B cell (primary cell): Measurements from ENCODE around the gene HIP1. TPM values are rescaled to one million over a fixed set of nuclear protein-coding genes. Genes with fewer than 3 reads are reported as not detected.
"Not testable (repeated sequence)": the region's sequence is repeated elsewhere in the genome, so short reads cannot be mapped to it uniquely, and the experiment has no call there.

Experiments used
- ATAC-seq: fragments of 200-7000 bp; cut with Tn5 transposase; one replicate; pipeline ENCODE4 v1.10.0; 2021; ENCODE audit warnings: low read depth, mild to moderate bottlenecking, moderate number of reproducible peaks, moderate library complexity
- CTCF ChIA-PET: fragments of 350-600 bp; sonication (Branson Sonifier 250); formaldehyde crosslinking; loops from one replicate; lab custom pipeline; 2021; ENCODE audit warnings: antibody characterized with exemption, inconsistent platforms; lab: Charles Lee
- POLR2A ChIA-PET: fragments of 350-600 bp; sonication (Branson Sonifier 250); formaldehyde crosslinking; loops from one replicate; lab custom pipeline; 2021; ENCODE audit warnings: antibody characterized with exemption; lab: Charles Lee
- DNase-seq: peaks from one replicate; pipeline ENCODE4 v3.0.0; 2013
- H2AFZ ChIP-seq: 2 replicates; pipeline ENCODE4 v1.6.1; 2012; ENCODE audit warnings: mild to moderate bottlenecking, low read depth, low read length; ENCODE audit not compliant: insufficient read depth, poor library complexity, severe bottlenecking
- H3K27ac ChIP-seq, 2 donors: 1 replicate in 1 of 2; 2 replicates in 1 of 2; pipeline ENCODE4 v1.5.1; 2012 to 2013; ENCODE audit warnings: low read length in 2 of 2, mild to moderate bottlenecking in 2 of 2, moderate library complexity in 1 of 2
- H3K27me3 ChIP-seq, 4 experiments: fragments of 200-600 bp in 1 of 4; sonication (generic) in 1 of 4; replicated peaks in 1 of 4; 1 replicate in 2 of 4; 2 replicates in 2 of 4; pipeline versions ENCODE4 v1.6.1 to v1.7.0; 2013 to 2016; ENCODE audit warnings: low read length in 3 of 4, mild to moderate bottlenecking in 2 of 4, mixed read lengths in 1 of 4, moderate library complexity in 1 of 4; ENCODE audit not compliant: insufficient read depth in 4 of 4, control insufficient read depth in 3 of 4; ENCODE audit errors: control extremely low read depth in 1 of 4
- H3K36me3 ChIP-seq, 2 experiments: replicated peaks in 1 of 2; 1 replicate in 1 of 2; 2 replicates in 1 of 2; pipeline versions ENCODE4 v1.6.1 to v1.7.1; 2013; ENCODE audit warnings: low read length in 1 of 2; ENCODE audit not compliant: insufficient read depth in 2 of 2, control insufficient read depth in 1 of 2; ENCODE audit errors: control extremely low read depth in 1 of 2, extremely low read depth in 1 of 2
- H3K4me1 ChIP-seq, 2 donors: fragments of 200-600 bp in 1 of 2; sonication (generic) in 1 of 2; 1 replicate in 1 of 2; 2 replicates in 1 of 2; pipeline versions ENCODE4 v1.5.1 to v1.6.1; 2013 to 2017; ENCODE audit warnings: low read length in 2 of 2; ENCODE audit not compliant: control insufficient read depth in 2 of 2, insufficient read depth in 2 of 2
- H3K4me2 ChIP-seq: replicated peaks from 2 replicates; pipeline ENCODE3; 2012; ENCODE audit warnings: mild to moderate bottlenecking, low read depth, low read length; ENCODE audit not compliant: poor library complexity, severe bottlenecking
- H3K4me3 ChIP-seq, 5 experiments: fragments of 200-600 bp in 1 of 5; sonication (generic) in 1 of 5; 1 replicate in 3 of 5; 2 replicates in 2 of 5; pipeline versions ENCODE4 v1.5.1 to v1.7.0; 2011 to 2016; ENCODE audit warnings: low read length in 4 of 5, mild to moderate bottlenecking in 4 of 5, low read depth in 2 of 5, control low read depth in 1 of 5, moderate library complexity in 1 of 5; ENCODE audit not compliant: insufficient read depth in 1 of 5; ENCODE audit errors: control extremely low read depth in 1 of 5, extremely low read depth in 1 of 5
- H3K79me2 ChIP-seq: fragments of 200-600 bp; sonication (generic); one replicate; pipeline ENCODE4 v1.6.0; 2016; ENCODE audit warnings: low read length; ENCODE audit not compliant: control insufficient read depth, insufficient read depth
- H3K9ac ChIP-seq: fragments of 200-600 bp; sonication (generic); 2 replicates; pipeline ENCODE4 v1.6.1; 2017; ENCODE audit warnings: mild to moderate bottlenecking, low read length, moderate library complexity
- H3K9me3 ChIP-seq, 3 donors: one replicate each; pipeline versions ENCODE4 v1.6.1 to v1.7.1; 2013; ENCODE audit warnings: low read length in 2 of 3; ENCODE audit not compliant: control insufficient read depth in 2 of 3, insufficient read depth in 1 of 3; ENCODE audit errors: control extremely low read depth in 1 of 3
- H4K20me1 ChIP-seq: 2 replicates; pipeline ENCODE4 v1.6.0; 2012; ENCODE audit warnings: mild to moderate bottlenecking, low read length; ENCODE audit not compliant: insufficient read depth, control insufficient read depth, poor library complexity, severe bottlenecking
- H3K27ac Mint-ChIP-seq: one replicate; pipeline ENCODE4 v1.8.0; 2021; ENCODE audit warnings: mixed read lengths
- H3K27me3 Mint-ChIP-seq: one replicate; pipeline ENCODE4 v1.8.0; 2021; ENCODE audit warnings: mixed read lengths
- H3K4me1 Mint-ChIP-seq: one replicate; pipeline ENCODE4 v1.8.0; 2021; ENCODE audit warnings: mixed read lengths
- H3K4me3 Mint-ChIP-seq: one replicate; pipeline ENCODE4 v1.8.0; 2021; ENCODE audit warnings: mixed read lengths
- H3K9me3 Mint-ChIP-seq: one replicate; pipeline ENCODE4 v1.8.0; 2022; ENCODE audit warnings: mixed read lengths; ENCODE audit not compliant: insufficient read depth
- WGBS: methylation state at CpG from one replicate; pipeline ENCODE4 v1.1.5; 2013; ENCODE audit warnings: missing lambda C conversion rate; ENCODE audit not compliant: insufficient coverage; 5-methylcytosine and 5-hydroxymethylcytosine counted together
- intact Hi-C: fragments of 100-400 bp; cut with micrococcal nuclease; formaldehyde crosslinking; loops from one replicate; pipeline ENCODE4 v1.10.0; 2022
- polyA plus RNA-seq: library from polyadenylated mRNA; depleted of rRNA; stranded (reverse); fragments of >200 nt; gene quantifications from 2 replicates; pipeline ENCODE4 v1.2.3, GENCODE V29; 2012
- total RNA-seq, 2 donors: library from RNA; stranded (reverse); fragments of 120-200 nt in 1 of 2; gene quantifications; 1 replicate in 1 of 2; 2 replicates in 1 of 2; pipeline versions ENCODE4 v1.2.3 to v1.2.4, GENCODE V29; 2013 to 2022

The HIP1 gene
- total and polyA plus RNA-seq, 2 donors (not counting 1 experiment from before 2014, with no cell fraction given) = 6.5 to 16.7 TPM

DNA sequence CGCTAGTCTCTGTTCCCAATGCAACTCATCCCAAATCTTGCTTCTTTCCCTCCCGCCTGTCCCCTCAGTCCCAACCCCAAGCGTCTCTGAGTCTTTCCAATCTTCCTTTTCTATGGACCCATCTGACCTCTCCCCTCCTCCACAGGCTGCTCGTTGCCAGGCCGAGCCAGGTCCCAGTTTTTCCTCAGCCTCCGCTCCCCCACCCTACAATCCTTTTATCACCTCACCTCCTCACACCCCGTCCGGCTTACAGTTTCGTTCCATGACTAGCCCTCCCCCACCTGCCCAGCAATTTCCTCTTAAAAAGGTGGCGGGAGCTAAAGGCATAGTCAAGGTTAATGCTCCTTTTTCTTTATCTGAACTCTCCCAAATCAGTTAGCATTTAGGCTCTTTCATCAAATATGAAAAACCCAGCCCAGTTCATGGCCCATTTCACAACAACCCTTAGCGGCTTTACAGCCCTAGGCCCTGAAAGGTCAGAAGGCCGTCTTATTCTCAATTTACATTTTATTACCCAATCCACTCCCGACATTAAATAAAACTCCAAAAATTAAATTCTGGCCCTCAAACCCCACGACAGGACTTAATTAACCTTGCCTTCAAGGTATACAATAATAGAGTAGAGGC is 42.0 kb upstream of the HIP1 start:
- H3K9me3 ChIP-seq, H3K4me2 ChIP-seq, H3K27me3 ChIP-seq, CTCF ChIA-PET, H3K27ac ChIP-seq, H3K4me3 Mint-ChIP-seq, H3K4me1 ChIP-seq, H4K20me1 ChIP-seq, H3K9me3 Mint-ChIP-seq, H3K9ac ChIP-seq, H3K36me3 ChIP-seq, intact Hi-C loops, H3K79me2 ChIP-seq, DNase-seq, POLR2A ChIA-PET, H3K27ac Mint-ChIP-seq, ATAC-seq, H2AFZ ChIP-seq, H3K4me1 Mint-ChIP-seq, H3K4me3 ChIP-seq: not testable (repeated sequence)
- H3K27me3 Mint-ChIP-seq = peaks cover 29% of the 10 kb centered on the region
- WGBS = 86% methylated on average over 12 of the region's 14 CpGs

DNA sequence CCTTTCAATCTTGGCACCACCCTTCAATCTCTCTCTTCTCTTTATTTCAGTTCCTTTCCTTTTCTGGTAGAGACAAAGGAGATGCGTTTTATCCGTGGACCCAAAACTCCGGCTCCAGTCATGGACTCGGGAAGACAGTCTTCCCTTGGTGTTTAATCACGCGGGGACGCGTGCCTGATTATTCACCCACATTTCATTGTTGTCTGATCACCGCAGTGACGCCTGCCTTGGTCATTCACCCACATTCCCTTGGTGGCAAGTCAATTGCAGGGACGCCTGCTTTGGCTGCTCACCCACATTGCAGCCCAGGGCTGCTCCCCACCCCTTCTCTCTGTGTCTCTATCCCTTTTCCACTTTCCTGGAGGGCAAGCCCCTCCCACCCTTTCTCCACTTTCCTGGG is 40.8 kb upstream of the HIP1 start:
- H3K27ac ChIP-seq, intact Hi-C loops, H3K9me3 ChIP-seq, H3K4me1 Mint-ChIP-seq, H3K27me3 ChIP-seq, H3K9me3 Mint-ChIP-seq, POLR2A ChIA-PET, H2AFZ ChIP-seq, H3K36me3 ChIP-seq, H3K4me1 ChIP-seq, H4K20me1 ChIP-seq, H3K27ac Mint-ChIP-seq, H3K4me2 ChIP-seq, H3K4me3 Mint-ChIP-seq, ATAC-seq, H3K4me3 ChIP-seq, H3K79me2 ChIP-seq, H3K9ac ChIP-seq, CTCF ChIA-PET, DNase-seq: not testable (repeated sequence)
- whole genome bisulfite sequencing = 88% methylated on average over 11 of the region's 11 CpGs
- peaks cover 29% of the 10 kb centered on the region for H3K27me3 Mint-ChIP-seq

DNA sequence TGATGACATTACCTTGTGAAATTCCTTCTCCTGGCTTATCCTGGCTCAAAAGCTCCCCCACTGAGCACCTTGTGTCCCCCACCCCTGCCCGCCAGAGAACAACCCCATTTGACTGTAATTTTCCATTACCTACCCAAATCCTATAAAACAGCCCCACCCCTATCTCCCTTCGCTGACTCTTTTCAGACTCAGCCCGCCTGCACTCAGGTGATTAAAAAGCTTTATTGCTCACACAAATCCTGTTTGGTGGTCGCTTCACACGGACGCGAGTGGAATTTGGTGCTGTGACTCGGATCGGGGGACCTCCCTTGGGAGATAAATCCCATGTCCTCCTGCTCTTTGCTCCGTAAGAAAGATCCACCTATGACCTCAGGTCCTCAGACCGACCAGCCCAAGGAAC is 40.3 kb upstream of the HIP1 start:
- intact Hi-C loops, H3K9ac ChIP-seq, H3K9me3 ChIP-seq, H2AFZ ChIP-seq, H3K4me3 Mint-ChIP-seq, DNase-seq, H3K36me3 ChIP-seq, H3K4me3 ChIP-seq, H3K4me1 ChIP-seq, ATAC-seq, H3K27me3 ChIP-seq, H3K27ac Mint-ChIP-seq, H3K79me2 ChIP-seq, H3K4me2 ChIP-seq, H3K4me1 Mint-ChIP-seq, H3K27ac ChIP-seq, H4K20me1 ChIP-seq, POLR2A ChIA-PET, CTCF ChIA-PET, H3K9me3 Mint-ChIP-seq: not testable (repeated sequence)
- WGBS = 86% methylated on average over 11 of the region's 11 CpGs
- H3K27me3 Mint-ChIP-seq = peaks cover 29% of the 10 kb centered on the region
